GM12892 (cell line): ENCODE measurements around the gene SF3A2.

Source experiments
- POLR2A ChIP-seq: IDR thresholded peaks from 2 replicates; pipeline ENCODE4 v1.6.1; 2011; ENCODE audit warnings: low read depth, low read length, control low read depth
- POLR2AphosphoS5 ChIP-seq: IDR thresholded peaks from 2 replicates; pipeline ENCODE4 v1.6.1; 2011; ENCODE audit warnings: low read depth, low read length, control low read depth

DNA sequence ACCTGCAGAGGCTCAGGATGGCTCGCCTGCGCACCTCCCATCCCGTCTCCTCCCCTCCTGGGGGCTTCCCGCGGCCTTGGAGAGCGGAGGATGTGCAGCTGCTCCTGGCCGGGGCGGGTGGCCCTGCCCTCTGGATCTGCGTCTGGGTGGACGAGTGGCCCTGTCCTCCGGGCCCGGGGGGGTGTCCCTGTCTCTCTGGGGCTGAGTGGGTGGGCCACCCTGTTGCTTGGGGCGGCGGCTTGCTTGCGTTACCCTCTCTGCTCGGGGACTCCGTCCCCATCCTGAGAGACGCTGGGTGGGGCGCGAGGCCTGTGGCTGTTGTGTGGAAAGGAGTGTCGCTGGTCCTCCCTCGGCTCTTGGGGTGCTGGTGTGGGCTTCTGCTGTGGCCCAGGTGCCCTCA lies 38.3 kb upstream of the SF3A2 start:
- no peak for TF ChIP-seq POLR2AphosphoS5
- TF ChIP-seq POLR2A = no peak
